Mammary epithelial cell (primary cell): Measurements from ENCODE around the gene SMIM38.

Source experiments
- CTCF ChIP-seq, 2 donors: IDR thresholded peaks in 1 of 2; conservative IDR thresholded peaks in 1 of 2; 2 replicates each; pipeline ENCODE4 v1.5.1; 2011 to 2012; ENCODE audit warnings: inconsistent platforms in 2 of 2, low read length in 2 of 2, mild to moderate bottlenecking in 2 of 2, control low read depth in 1 of 2, low read depth in 1 of 2; ENCODE audit not compliant: insufficient read depth in 1 of 2; ENCODE audit errors: extremely low read depth in 1 of 2
- EZH2 ChIP-seq: IDR thresholded peaks from 2 replicates; pipeline ENCODE4 v1.6.1; 2012; ENCODE audit warnings: low read length, inconsistent platforms, borderline replicate concordance

- no peak for TF ChIP-seq CTCF (conservative IDR thresholded peaks at IDR 0.05 in 1 of 2, IDR thresholded peaks at IDR 0.05 in 1 of 2; ENCODE audit: extremely low read depth in 1 of 2, insufficient read depth in 1 of 2, low read depth in 1 of 2, low read length in 2 of 2)
- no peak for TF ChIP-seq EZH2
Measured at GRCh38 chr11:69174841-69175240, 19.1 kb downstream of the SMIM38 start.
